ENCODE data around the gene OLFM2. TPM values are rescaled to one million over a fixed set of nuclear protein-coding genes. Genes with fewer than 3 reads are reported as not detected.

The OLFM2 gene
- total RNA-seq, 1 donor: 0.43 TPM

GRCh38 chr19:9910625-9911024, 25.7 kb downstream of the OLFM2 start:
- no peak for TF ChIP-seq CTCF (IDR thresholded peaks at IDR 0.05; ENCODE audit: insufficient read depth, low read depth, low read length)
- DNase-seq (ENCODE audit: low read depth): no peak
- H3K4me3 ChIP-seq (ENCODE audit: low read depth, low read length): no peak overlapping the region

GRCh38 chr19:9909251-9909650, 27.1 kb downstream of the OLFM2 start:
- TF ChIP-seq CTCF (IDR thresholded peaks at IDR 0.05; ENCODE audit: insufficient read depth, low read depth, low read length): no peak
- no peak overlapping the region for H3K4me3 ChIP-seq (ENCODE audit: low read depth, low read length)
- DNase-seq (ENCODE audit: low read depth): no peak

GRCh38 chr19:9906475-9907087, 29.7 kb downstream of the OLFM2 start:
- H3K4me3 ChIP-seq (ENCODE audit: low read depth, low read length): no peak overlapping the region
- no peak for TF ChIP-seq CTCF (IDR thresholded peaks at IDR 0.05; ENCODE audit: insufficient read depth, low read depth, low read length)
- DNase-seq (ENCODE audit: low read depth): no peak

- no peak overlapping the region for H3K4me3 ChIP-seq (ENCODE audit: low read depth, low read length)
- no peak for TF ChIP-seq CTCF (IDR thresholded peaks at IDR 0.05; ENCODE audit: insufficient read depth, low read depth, low read length)
- no peak for DNase-seq (ENCODE audit: low read depth)
Observed at GRCh38 chr19:9903336-9903735, 33.0 kb downstream of the OLFM2 start.

- no peak for TF ChIP-seq CTCF (IDR thresholded peaks at IDR 0.05; ENCODE audit: insufficient read depth, low read depth, low read length)
- DNase-seq (ENCODE audit: low read depth): no peak
- no peak overlapping the region for H3K4me3 ChIP-seq (ENCODE audit: low read depth, low read length)
Observed at GRCh38 chr19:9901642-9902041, 34.7 kb downstream of the OLFM2 start.

- H3K4me3 ChIP-seq (ENCODE audit: low read depth, low read length): no peak overlapping the region
- no peak for DNase-seq (ENCODE audit: low read depth)
- no peak for TF ChIP-seq CTCF (IDR thresholded peaks at IDR 0.05; ENCODE audit: insufficient read depth, low read depth, low read length)
Observed at GRCh38 chr19:9901020-9901419, 35.3 kb downstream of the OLFM2 start.

Data from fibroblast of villous mesenchyme (primary cell).